MCF 10A (cell line): Measurements from ENCODE around the gene CHSY3. TPM values are rescaled to one million over a fixed set of nuclear protein-coding genes. Genes with fewer than 3 reads are reported as not detected.

ENCODE experiments used
- BruUV-seq: library from RNA; stranded (reverse); fragments of 400-500 nt; replicated peaks from 2 replicates; lab custom pipeline; 2021; lab: Mats Ljungman, UMichigan
- CTCF ChIA-PET: fragments of 300-600 bp; sonication (Branson Sonifier 250); formaldehyde crosslinking; extraction: SDS; loops from one replicate; lab custom pipeline; 2021; ENCODE audit warnings: antibody characterized with exemption, inconsistent platforms; lab: Yijun Ruan, JAX
- POLR2A ChIA-PET: fragments of 300-600, 350-650 bp; sonication (Branson Sonifier 250); formaldehyde crosslinking; extraction: SDS; loops from one replicate; lab custom pipeline; 2020; ENCODE audit warnings: antibody characterized with exemption, inconsistent platforms; lab: Yijun Ruan, JAX
- DNase-seq: peaks from one replicate; pipeline ENCODE4 v3.0.0-alpha.2; 2018; ENCODE audit not compliant: unreplicated experiment
- H3K27ac Mint-ChIP-seq: one replicate; pipeline ENCODE4 v1.8.0; 2022; ENCODE audit warnings: mild to moderate bottlenecking, low read depth, mixed read lengths; ENCODE audit not compliant: unreplicated experiment
- H3K27me3 Mint-ChIP-seq: one replicate; pipeline ENCODE4 v1.8.0; 2022; ENCODE audit warnings: mixed read lengths; ENCODE audit not compliant: insufficient read depth, unreplicated experiment
- H3K36me3 Mint-ChIP-seq: one replicate; pipeline ENCODE4 v1.8.0; 2022; ENCODE audit warnings: mild to moderate bottlenecking, moderate library complexity, mixed read lengths; ENCODE audit not compliant: insufficient read depth, unreplicated experiment
- H3K4me1 Mint-ChIP-seq: one replicate; pipeline ENCODE4 v1.8.0; 2022; ENCODE audit warnings: mixed read lengths; ENCODE audit not compliant: insufficient read depth, unreplicated experiment
- H3K4me3 Mint-ChIP-seq: one replicate; pipeline ENCODE4 v1.8.0; 2022; ENCODE audit warnings: mild to moderate bottlenecking, moderate library complexity, mixed read lengths; ENCODE audit not compliant: unreplicated experiment
- H3K9me3 Mint-ChIP-seq: one replicate; pipeline ENCODE4 v1.8.0; 2022; ENCODE audit warnings: mixed read lengths; ENCODE audit not compliant: unreplicated experiment
- CTCF ChIP-seq: fragments of 200-600 bp; IDR thresholded peaks from one replicate; pipeline ENCODE4 v1.8.0; 2022; ENCODE audit warnings: antibody characterized with exemption, mild to moderate bottlenecking; ENCODE audit not compliant: unreplicated experiment
- intact Hi-C: fragments of 100-400 bp; cut with micrococcal nuclease; formaldehyde crosslinking; loops from 2 replicates; pipeline ENCODE4 v1.14.1; 2022
- total RNA-seq: library from RNA; stranded (reverse); gene quantifications from 2 replicates; pipeline ENCODE4 v1.2.3, GENCODE V29; 2022

CHSY3 gene
- total RNA-seq, 1 experiment from 2014 or later: 0.82 TPM

DNA sequence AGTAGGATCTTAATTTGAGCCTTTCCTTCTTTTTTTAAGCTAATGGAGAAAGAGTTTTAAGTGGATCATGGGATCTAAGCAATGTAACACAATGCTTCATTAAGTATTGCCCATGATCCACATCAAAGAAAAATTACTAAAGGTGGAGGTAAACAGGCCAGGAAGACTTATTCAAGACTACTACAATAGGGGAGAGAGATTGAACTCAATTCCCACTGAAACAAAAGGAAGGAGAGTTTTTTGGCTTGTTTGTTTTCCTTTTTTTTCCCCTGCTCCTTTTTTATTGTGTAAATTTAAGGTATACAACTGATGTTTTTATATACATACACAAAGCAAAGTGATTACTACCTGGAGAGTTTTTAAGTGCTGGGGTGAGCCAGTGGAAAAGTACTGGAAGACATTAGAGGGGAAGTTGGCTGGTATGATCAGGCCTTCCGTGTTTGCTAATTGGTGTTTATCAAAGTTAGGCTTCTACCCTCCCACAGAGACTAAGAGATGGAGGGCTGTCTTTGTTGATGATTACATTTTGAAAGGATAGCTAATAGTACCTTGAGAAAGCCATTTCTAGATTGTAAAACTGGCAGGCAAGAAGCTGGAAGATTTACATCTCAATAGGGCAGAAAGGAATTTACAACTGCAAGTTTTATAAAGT lies 262.7 kb downstream of the CHSY3 start:
- ChIA-PET POLR2A (interaction anchor here (1.0 to 1.6 kb wide), 2 partner anchors 28 to 85 kb away, joined by 4 read pairs; no protein-coding TSS in a partner anchor), CTCF (interaction anchor here (1.1 kb wide), 1 partner anchor 17 kb away, joined by 3 read pairs; no protein-coding TSS in a partner anchor)
- no peak for TF ChIP-seq CTCF
- peaks cover 6% of the 10 kb centered on the region for H3K9me3 Mint-ChIP-seq
- peaks cover 6% of the 10 kb centered on the region for H3K36me3 Mint-ChIP-seq
- no peak for DNase-seq
- no peaks in the 10 kb centered on the region for H3K27me3 Mint-ChIP-seq
- no peak overlapping the region for H3K4me3 Mint-ChIP-seq
- BruUV-seq: no TSS peak
- no peak overlapping the region for H3K27ac Mint-ChIP-seq
- peaks cover 6% of the 10 kb centered on the region for H3K4me1 Mint-ChIP-seq
- intact Hi-C loops: no loop called here

- Mint-ChIP-seq H3K27ac (no peak overlapping the region), H3K27me3 (no peaks in the 10 kb centered on the region), H3K9me3 (peaks cover 6% of the 10 kb centered on the region), H3K36me3 (peaks cover 6% of the 10 kb centered on the region), H3K4me1 (peaks cover 6% of the 10 kb centered on the region), H3K4me3 (no peak overlapping the region)
- no TSS peak for BruUV-seq
- POLR2A ChIA-PET: interaction anchor here (0.8 to 1.6 kb wide), 2 partner anchors 16 to 29 kb away, joined by 3 to 4 read pairs; no protein-coding TSS in a partner anchor
- peak; percentile 54 for DNase-seq
- CTCF ChIA-PET: interaction anchor here (0.5 to 1.1 kb wide), 2 partner anchors 19 to 216 kb away, joined by 3 read pairs; no protein-coding TSS in a partner anchor
- intact Hi-C loops: no loop called here
- TF ChIP-seq CTCF: no peak
Observed at GRCh38 chr5:130168211-130168610, 263.9 kb downstream of the CHSY3 start.

GRCh38 chr5:130171699-130172098 lies 267.4 kb downstream of the CHSY3 start:
- no peaks in the 10 kb centered on the region for H3K27me3 Mint-ChIP-seq
- H3K4me1 Mint-ChIP-seq: no peaks in the 10 kb centered on the region
- intact Hi-C loops: no loop called here
- BruUV-seq: no TSS peak
- TF ChIP-seq CTCF: no peak
- no peaks in the 10 kb centered on the region for H3K9me3 Mint-ChIP-seq
- no peak for DNase-seq
- POLR2A ChIA-PET: interaction anchor here (0.7 to 1.2 kb wide), 2 partner anchors 15 to 262 kb away, joined by 3 read pairs; no protein-coding TSS in a partner anchor
- CTCF ChIA-PET: interaction anchor here (0.6 to 0.7 kb wide), 2 partner anchors 62 to 936 kb away, joined by 4 to 5 read pairs; no protein-coding TSS in a partner anchor
- H3K27ac Mint-ChIP-seq: no peak overlapping the region
- H3K4me3 Mint-ChIP-seq: no peak overlapping the region
- H3K36me3 Mint-ChIP-seq: peaks cover 6% of the 10 kb centered on the region

GRCh38 chr5:130183115-130183514 lies 278.9 kb downstream of the CHSY3 start:
- H3K9me3 Mint-ChIP-seq: no peaks in the 10 kb centered on the region
- no peaks in the 10 kb centered on the region for H3K36me3 Mint-ChIP-seq
- ChIA-PET CTCF (interaction anchor here (0.7 kb wide), 1 partner anchor 263 kb away, joined by 3 read pairs; no protein-coding TSS in a partner anchor), POLR2A (no interaction called here)
- no peak for TF ChIP-seq CTCF
- no TSS peak for BruUV-seq
- no peak overlapping the region for H3K27ac Mint-ChIP-seq
- no peaks in the 10 kb centered on the region for H3K4me1 Mint-ChIP-seq
- intact Hi-C loops: no loop called here
- no peaks in the 10 kb centered on the region for H3K27me3 Mint-ChIP-seq
- H3K4me3 Mint-ChIP-seq: no peak overlapping the region
- DNase-seq: no peak
